Measurements from ENCODE around the gene CEP41. TPM values are rescaled to one million over a fixed set of nuclear protein-coding genes. Genes with fewer than 3 reads are reported as not detected.

CEP41 gene
- total RNA-seq, 2 donors from 2014 or later = 11.3 to 17.7 TPM

GRCh38 chr7:130398526-130399090, 42.2 kb downstream of the CEP41 start:
- Mint-ChIP-seq H3K27me3 (no peaks in the 10 kb centered on the region), H3K36me3 (no peaks in the 10 kb centered on the region), H3K4me3 (no peak overlapping the region), H3K27ac (no peak overlapping the region), H3K9me3 (no peaks in the 10 kb centered on the region), H3K4me1 (ENCODE audit: low read depth in 2 of 2) (peaks cover 13 to 15% of the 10 kb centered on the region in 2 donors)
- DNase-seq (ENCODE audit: low spot score) (no peak), ATAC-seq (no peak)

- no peak for ATAC-seq
- DNase-seq (ENCODE audit: low spot score) = no peak
- Mint-ChIP-seq H3K9me3 (no peaks in the 10 kb centered on the region), H3K27me3 (no peaks in the 10 kb centered on the region), H3K4me3 (no peak overlapping the region), H3K36me3 (no peaks in the 10 kb centered on the region), H3K27ac (no peak overlapping the region), H3K4me1 (ENCODE audit: low read depth in 2 of 2) (peaks cover 17 to 20% of the 10 kb centered on the region in 2 donors)
Observed at GRCh38 chr7:130397758-130398073, 43.1 kb downstream of the CEP41 start.

GRCh38 chr7:130397051-130397757, 43.6 kb downstream of the CEP41 start:
- no peaks in the 10 kb centered on the region for H3K9me3 Mint-ChIP-seq
- ATAC-seq = no peak

GRCh38 chr7:130396109-130396508, 44.7 kb downstream of the CEP41 start:
- ATAC-seq (no peak), DNase-seq (ENCODE audit: low spot score) (no peak)
- no peak overlapping the region for H3K4me3 Mint-ChIP-seq
- H3K4me1 Mint-ChIP-seq (ENCODE audit: low read depth in 2 of 2) = peaks cover 17 to 20% of the 10 kb centered on the region in 2 donors
- no peaks in the 10 kb centered on the region for H3K36me3 Mint-ChIP-seq
- H3K9me3 Mint-ChIP-seq = no peaks in the 10 kb centered on the region
- no peaks in the 10 kb centered on the region for H3K27me3 Mint-ChIP-seq
- H3K27ac Mint-ChIP-seq = peak overlapping the region in 1 of 2 donors; percentile 69

More at GRCh38 chr7:130397051-130397757, 43.6 kb downstream of the CEP41 start:
- no peak for DNase-seq (ENCODE audit: low spot score)
- H3K36me3 Mint-ChIP-seq = no peaks in the 10 kb centered on the region
- no peak overlapping the region for H3K4me3 Mint-ChIP-seq
- peaks cover 17 to 20% of the 10 kb centered on the region in 2 donors for H3K4me1 Mint-ChIP-seq (ENCODE audit: low read depth in 2 of 2)
- no peaks in the 10 kb centered on the region for H3K27me3 Mint-ChIP-seq
- H3K27ac Mint-ChIP-seq = no peak overlapping the region

GRCh38 chr7:130395421-130395820, 45.4 kb downstream of the CEP41 start:
- Mint-ChIP-seq H3K27me3 (no peaks in the 10 kb centered on the region), H3K4me3 (no peak overlapping the region), H3K36me3 (no peaks in the 10 kb centered on the region), H3K9me3 (no peaks in the 10 kb centered on the region), H3K27ac (no peak overlapping the region), H3K4me1 (ENCODE audit: low read depth in 2 of 2) (peaks cover 17 to 20% of the 10 kb centered on the region in 2 donors)
- no peak for DNase-seq (ENCODE audit: low spot score)
- ATAC-seq = no peak

- Mint-ChIP-seq H3K4me1 (ENCODE audit: low read depth in 2 of 2) (peaks cover 17 to 20% of the 10 kb centered on the region in 2 donors), H3K36me3 (no peaks in the 10 kb centered on the region), H3K27ac (peak overlapping the region; percentile 56 to 87), H3K4me3 (peak overlapping the region; percentile 55), H3K9me3 (no peaks in the 10 kb centered on the region), H3K27me3 (no peaks in the 10 kb centered on the region)
- no peak for DNase-seq (ENCODE audit: low spot score)
- ATAC-seq = peak; percentile 79 to 86
Observed at GRCh38 chr7:130394421-130395195, 46.2 kb downstream of the CEP41 start.

GRCh38 chr7:130393841-130394411, 46.9 kb downstream of the CEP41 start:
- Mint-ChIP-seq H3K36me3 (no peaks in the 10 kb centered on the region), H3K9me3 (no peaks in the 10 kb centered on the region), H3K27ac (peak overlapping the region; percentile 56 to 87), H3K4me3 (peak overlapping the region; percentile 55), H3K4me1 (ENCODE audit: low read depth in 2 of 2) (peaks cover 17 to 20% of the 10 kb centered on the region in 2 donors), H3K27me3 (no peaks in the 10 kb centered on the region)
- no peak for ATAC-seq
- no peak for DNase-seq (ENCODE audit: low spot score)

GRCh38 chr7:130393101-130393561, 47.7 kb downstream of the CEP41 start:
- Mint-ChIP-seq H3K36me3 (no peaks in the 10 kb centered on the region), H3K4me3 (peak overlapping the region; percentile 55), H3K4me1 (ENCODE audit: low read depth in 2 of 2) (peaks cover 17 to 20% of the 10 kb centered on the region in 2 donors), H3K27ac (no peak overlapping the region), H3K9me3 (no peaks in the 10 kb centered on the region), H3K27me3 (no peaks in the 10 kb centered on the region)
- ATAC-seq (no peak), DNase-seq (ENCODE audit: low spot score) (no peak)

- H3K4me1 Mint-ChIP-seq (ENCODE audit: low read depth in 2 of 2) = peaks cover 17 to 20% of the 10 kb centered on the region in 2 donors
- H3K36me3 Mint-ChIP-seq = no peaks in the 10 kb centered on the region
- H3K9me3 Mint-ChIP-seq = no peaks in the 10 kb centered on the region
- DNase-seq (ENCODE audit: low spot score) (no peak), ATAC-seq (no peak)
- H3K27me3 Mint-ChIP-seq = no peaks in the 10 kb centered on the region
- H3K4me3 Mint-ChIP-seq = no peak overlapping the region
- H3K27ac Mint-ChIP-seq = no peak overlapping the region
Observed at GRCh38 chr7:130390486-130390885, 50.3 kb downstream of the CEP41 start.

- H3K4me1 Mint-ChIP-seq (ENCODE audit: low read depth in 2 of 2) = peaks cover 5 to 8% of the 10 kb centered on the region in 2 donors
- H3K4me3 Mint-ChIP-seq = no peak overlapping the region
- DNase-seq (ENCODE audit: low spot score) (no peak), ATAC-seq (no peak)
- no peak overlapping the region for H3K27ac Mint-ChIP-seq
- no peaks in the 10 kb centered on the region for H3K9me3 Mint-ChIP-seq
- H3K36me3 Mint-ChIP-seq = no peaks in the 10 kb centered on the region
- H3K27me3 Mint-ChIP-seq = no peaks in the 10 kb centered on the region
Observed at GRCh38 chr7:130388671-130389070, 52.1 kb downstream of the CEP41 start.

- DNase-seq (ENCODE audit: low spot score) (no peak), ATAC-seq (no peak)
- Mint-ChIP-seq H3K9me3 (no peaks in the 10 kb centered on the region), H3K27ac (no peak overlapping the region), H3K27me3 (no peaks in the 10 kb centered on the region), H3K4me1 (ENCODE audit: low read depth in 2 of 2) (peaks cover 0 to 3% of the 10 kb centered on the region in 2 donors), H3K36me3 (no peaks in the 10 kb centered on the region), H3K4me3 (no peak overlapping the region)
Observed at GRCh38 chr7:130387628-130388403, 53.0 kb downstream of the CEP41 start.

- H3K4me3 Mint-ChIP-seq = no peak overlapping the region
- no peak overlapping the region for H3K27ac Mint-ChIP-seq
- ATAC-seq (no peak), DNase-seq (ENCODE audit: low spot score) (no peak)
- H3K27me3 Mint-ChIP-seq = no peaks in the 10 kb centered on the region
- H3K9me3 Mint-ChIP-seq = no peaks in the 10 kb centered on the region
- no peaks in the 10 kb centered on the region for H3K36me3 Mint-ChIP-seq
- peaks cover 0 to 3% of the 10 kb centered on the region in 2 donors for H3K4me1 Mint-ChIP-seq (ENCODE audit: low read depth in 2 of 2)
Observed at GRCh38 chr7:130387306-130387627, 53.5 kb downstream of the CEP41 start.

GRCh38 chr7:130386876-130387275, 53.9 kb downstream of the CEP41 start:
- H3K9me3 Mint-ChIP-seq = no peaks in the 10 kb centered on the region
- ATAC-seq = no peak
- no peak overlapping the region for H3K4me3 Mint-ChIP-seq
- H3K36me3 Mint-ChIP-seq = no peaks in the 10 kb centered on the region
- H3K27ac Mint-ChIP-seq = no peak overlapping the region
- no peak for DNase-seq (ENCODE audit: low spot score)
- peaks cover 0 to 3% of the 10 kb centered on the region in 2 donors for H3K4me1 Mint-ChIP-seq (ENCODE audit: low read depth in 2 of 2)
- H3K27me3 Mint-ChIP-seq = no peaks in the 10 kb centered on the region

Data from natural killer cell treated with Interleukin-12 subunit alpha and Interleukin-12 subunit beta and Interleukin-15 and Interleukin-18, amount 100 ng/mL, for 72 hours (primary cell).